ENCODE data around the gene FGF19.

The FGF19 gene, protein sequence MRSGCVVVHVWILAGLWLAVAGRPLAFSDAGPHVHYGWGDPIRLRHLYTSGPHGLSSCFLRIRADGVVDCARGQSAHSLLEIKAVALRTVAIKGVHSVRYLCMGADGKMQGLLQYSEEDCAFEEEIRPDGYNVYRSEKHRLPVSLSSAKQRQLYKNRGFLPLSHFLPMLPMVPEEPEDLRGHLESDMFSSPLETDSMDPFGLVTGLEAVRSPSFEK

GRCh38 chr11:69703768-69704507, at the start of gene FGF19:
Gene FGF19, minus strand, starts transcription at chr11:69704022. Its CDS starts 146 bp downstream, at chr11:69703876.
- DNase-seq: peak; percentile 61

DNA sequence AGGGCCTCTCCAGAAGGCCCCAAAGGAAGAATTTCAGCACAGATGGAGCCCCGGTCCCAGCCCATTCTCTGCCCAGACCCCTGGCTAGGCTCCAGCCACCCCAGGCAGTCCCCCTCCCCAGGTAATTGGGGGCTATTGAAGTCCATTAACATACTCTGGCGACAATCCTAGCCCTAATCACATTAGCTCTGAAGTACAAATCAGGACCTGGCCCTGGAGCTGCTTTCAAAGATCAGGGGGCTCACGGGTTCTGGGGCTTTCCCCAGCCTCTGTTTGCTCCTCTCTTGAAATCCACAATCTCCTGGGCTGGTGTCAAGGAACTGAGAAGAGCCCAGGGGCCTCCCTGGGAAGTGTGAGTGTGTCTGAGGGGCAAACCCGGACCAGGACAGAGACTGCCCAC, 49.1 kb upstream of the FGF19 start:
- DNase-seq: no peak

- no peak for DNase-seq
Observed at GRCh38 chr11:69750875-69751597, 47.2 kb upstream of the FGF19 start.

DNA sequence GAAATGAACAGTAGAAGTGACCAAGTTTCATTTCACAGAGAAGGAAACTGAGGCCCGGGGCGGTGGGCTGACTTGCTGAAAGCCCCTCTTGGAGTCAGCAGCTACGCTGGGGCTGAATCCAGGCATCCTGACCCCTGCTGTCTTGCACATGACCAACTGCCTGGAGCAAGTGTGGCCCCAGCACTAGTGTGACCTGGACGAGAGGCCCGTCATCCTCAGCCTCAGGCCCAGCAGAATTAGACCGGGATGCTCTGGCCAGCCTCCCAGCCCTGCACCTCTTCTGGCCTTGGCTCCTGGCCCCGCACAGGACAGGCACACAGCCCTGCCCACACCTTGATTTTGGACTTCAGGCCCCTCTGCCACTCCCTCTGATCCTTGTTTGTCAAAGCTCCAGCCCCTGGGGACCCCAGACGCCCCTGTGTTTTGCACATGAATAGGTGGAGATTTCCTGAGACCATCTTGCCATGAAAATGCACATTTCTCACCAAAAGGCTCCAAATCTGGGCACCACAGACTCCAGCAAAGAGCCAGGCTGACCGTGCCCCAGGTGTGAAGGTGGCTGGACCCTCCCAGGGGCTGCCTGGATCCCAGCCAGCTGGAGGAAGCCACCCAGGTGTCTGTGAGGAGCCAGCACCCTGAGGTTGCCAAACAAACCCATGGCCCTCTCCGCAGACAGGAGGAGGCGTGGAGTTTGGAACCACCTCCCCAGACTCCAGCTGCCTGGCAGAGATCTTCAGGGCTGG, 46.5 kb upstream of the FGF19 start:
- DNase-seq: no peak

- DNase-seq: no peak
Observed at GRCh38 chr11:69748637-69749036, 44.8 kb upstream of the FGF19 start.

- no peak for DNase-seq
Observed at GRCh38 chr11:69746752-69747742, 43.2 kb upstream of the FGF19 start.

GRCh38 chr11:69746140-69746539, 42.3 kb upstream of the FGF19 start:
- DNase-seq: no peak

DNA sequence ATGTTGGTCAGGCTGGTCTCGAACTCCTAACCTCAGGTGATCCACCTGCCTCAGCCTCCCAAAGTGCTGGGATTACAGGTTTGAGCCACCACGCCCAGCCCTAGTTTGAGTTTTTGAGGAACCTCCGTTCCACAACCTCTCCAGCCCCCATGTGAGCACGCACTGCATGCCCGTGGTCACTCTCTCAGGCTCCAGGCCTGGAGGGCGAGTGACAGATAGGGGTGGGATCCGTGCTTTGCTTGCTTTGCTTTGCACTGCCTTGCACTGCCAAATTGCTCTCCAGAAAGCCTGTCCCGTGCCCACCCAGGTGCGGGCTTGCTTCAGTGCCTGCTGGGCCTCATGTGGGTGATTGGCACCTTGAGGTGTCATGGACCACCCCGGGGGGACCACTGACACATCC, 41.4 kb upstream of the FGF19 start:
- DNase-seq: no peak

GRCh38 chr11:69744435-69744834, 40.6 kb upstream of the FGF19 start:
- no peak for DNase-seq

DNA sequence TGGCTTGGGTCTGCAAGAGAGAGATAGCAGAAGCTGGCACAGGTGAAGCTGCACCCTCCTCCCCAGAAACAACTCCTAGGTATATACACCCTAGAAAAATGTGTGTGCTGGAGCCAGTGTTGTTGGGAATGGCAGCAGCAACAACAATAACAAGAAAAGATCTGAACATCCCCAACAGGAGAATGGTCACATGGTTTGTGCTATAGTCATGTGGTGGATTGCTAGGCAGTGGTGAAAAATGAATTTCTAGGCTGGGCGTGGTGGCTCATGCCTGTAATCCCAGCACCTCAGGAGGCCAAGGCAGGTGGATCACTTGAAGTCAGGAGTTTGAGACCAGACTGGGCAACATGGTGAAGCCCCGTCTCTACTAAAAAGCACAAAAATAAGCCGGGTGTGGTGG, 31.0 kb upstream of the FGF19 start:
- no peak for DNase-seq

DNA sequence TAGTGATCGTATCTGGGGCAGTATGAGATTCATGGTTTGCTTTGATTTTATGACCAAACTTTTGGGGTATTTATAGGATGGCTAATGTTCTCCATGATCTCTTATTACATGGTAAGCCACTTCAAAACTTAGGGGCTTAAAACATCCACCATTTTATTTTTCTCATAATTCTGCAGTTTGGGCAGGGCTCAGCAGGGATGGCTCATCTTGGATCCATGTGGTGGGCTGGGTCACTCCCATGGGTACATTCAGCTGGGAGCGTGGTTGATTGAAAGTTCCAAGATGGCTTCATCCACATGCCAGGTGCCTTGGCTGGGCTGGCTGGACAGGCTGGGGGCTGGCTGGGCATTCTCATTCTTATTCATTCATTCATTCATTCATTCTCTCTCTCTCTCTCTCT, 30.5 kb upstream of the FGF19 start:
- DNase-seq: no peak

DNA sequence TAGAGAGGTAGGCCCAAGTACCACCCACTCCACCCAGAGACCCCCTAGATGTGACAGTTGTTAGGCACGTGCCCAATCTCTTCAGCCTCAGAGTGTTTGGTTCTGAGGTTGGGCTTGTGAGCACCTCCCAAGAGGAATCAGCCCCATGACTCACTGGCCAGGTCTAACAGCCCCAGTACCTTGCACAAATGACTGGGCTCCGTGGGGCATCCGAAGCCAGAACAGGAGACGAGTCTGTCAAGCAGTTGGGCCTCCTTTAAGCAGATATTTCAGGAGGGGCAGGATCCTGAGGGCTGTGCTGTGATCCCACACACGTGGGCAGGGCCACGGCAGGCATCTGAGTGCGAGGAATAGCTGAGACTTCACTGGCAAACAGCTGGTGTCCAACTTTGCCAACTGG, 29.1 kb upstream of the FGF19 start:
- DNase-seq: no peak

- no peak for DNase-seq
Observed at GRCh38 chr11:69731110-69731509, 27.3 kb upstream of the FGF19 start.

DNA sequence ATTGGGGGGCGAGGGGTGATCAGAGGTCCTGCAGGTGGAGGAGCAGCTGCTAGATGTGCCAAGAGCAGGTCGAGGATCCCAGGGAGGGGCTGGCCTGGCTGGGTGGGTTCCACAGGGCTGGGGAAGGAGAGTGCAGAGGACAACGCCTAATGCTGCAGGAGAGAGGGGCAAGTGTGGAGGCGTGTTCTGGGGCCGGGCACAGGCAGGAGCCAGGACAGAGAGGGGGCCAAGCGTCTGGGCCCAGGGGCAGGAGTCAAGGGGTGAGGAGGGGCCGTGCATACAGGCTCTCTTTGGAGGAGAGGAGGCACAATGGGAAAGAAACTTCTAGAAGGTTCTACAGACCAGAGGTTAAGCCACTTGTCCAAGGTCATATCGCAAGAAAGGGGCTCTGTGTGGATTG, 26.7 kb upstream of the FGF19 start:
- no peak for DNase-seq

- no peak for DNase-seq
Observed at GRCh38 chr11:69729252-69729651, 25.4 kb upstream of the FGF19 start.

DNA sequence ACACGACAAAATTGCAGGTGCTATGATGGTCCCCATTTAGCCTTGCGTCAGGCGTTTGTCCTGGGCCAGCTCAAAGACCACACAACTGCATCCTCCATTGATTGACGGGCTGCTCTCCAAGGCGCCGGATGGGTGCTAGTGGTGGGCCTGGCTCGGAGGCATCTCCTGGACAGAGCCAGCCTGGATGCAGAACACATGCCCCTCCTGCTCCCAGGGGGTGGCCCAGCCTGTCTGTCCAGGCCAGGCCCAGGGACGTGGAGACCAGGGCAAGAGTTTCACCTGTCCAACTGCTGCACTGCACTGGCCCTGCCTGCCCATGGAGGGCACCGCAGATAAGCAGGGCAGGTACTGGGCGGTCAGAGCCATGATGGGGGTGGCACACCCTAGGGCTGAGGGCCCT, 23.4 kb upstream of the FGF19 start:
- DNase-seq: no peak

- no peak for DNase-seq
Observed at GRCh38 chr11:69726481-69726880, 22.7 kb upstream of the FGF19 start.

GRCh38 chr11:69726019-69726418, 22.2 kb upstream of the FGF19 start:
- DNase-seq: no peak

- DNase-seq: no peak
Observed at GRCh38 chr11:69721745-69722144, 17.9 kb upstream of the FGF19 start.

GRCh38 chr11:69721106-69721505, 17.3 kb upstream of the FGF19 start:
- DNase-seq: no peak

DNA sequence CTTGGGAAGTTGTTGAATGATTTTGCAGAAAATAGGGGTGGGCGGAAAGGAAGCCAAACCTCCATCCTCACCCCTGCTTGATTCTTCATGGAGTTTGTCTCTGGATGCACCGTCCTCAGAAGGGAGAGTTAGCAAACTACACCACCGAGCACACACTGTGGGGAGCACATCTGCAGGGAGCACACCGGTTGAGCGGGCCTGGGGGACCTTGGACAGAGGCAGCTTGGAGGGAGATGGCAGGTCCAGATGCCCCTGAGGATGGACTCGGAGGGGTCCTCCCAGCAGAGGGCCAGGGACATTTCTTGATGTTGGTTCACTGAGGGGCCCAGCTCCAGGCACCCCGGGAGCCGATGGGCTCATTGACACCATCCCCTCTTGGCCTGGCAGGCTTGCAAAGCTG, 15.1 kb upstream of the FGF19 start:
- no peak for DNase-seq

- DNase-seq: no peak
Observed at GRCh38 chr11:69718147-69718546, 14.3 kb upstream of the FGF19 start.

All from activated CD8-positive, alpha-beta memory T cell treated with anti-CD3 and anti-CD28 coated beads for 24 hours (primary cell).